ENCODE results near the gene RPS6KA5. TPM values are rescaled to one million over a fixed set of nuclear protein-coding genes. Genes with fewer than 3 reads are reported as not detected.
A peak's percentile ranks its signal among the peaks of the same experiment; 100 is the strongest.

Gene RPS6KA5
- total RNA-seq, 4 donors from 2014 or later: 8.2 to 13.6 (median 10.2) TPM

GRCh38 chr14:90903101-90903500 lies 157.3 kb downstream of the RPS6KA5 start:
- intact Hi-C loops (cut with DNase I; ENCODE audit: low total_unique reads): no loop called here
- WGBS, 2 donors: 6 to 12% methylated on average over 1 of the region's 1 CpG
- no peak for TF ChIP-seq POLR2A (IDR thresholded peaks at IDR 0.05)
- TF ChIP-seq CTCF (IDR thresholded peaks at IDR 0.05): peak in 1 of 3 donors; percentile 65
- DNase-seq (ENCODE audit: low spot score in 2 of 2): peak in 1 of 2 donors; percentile 47
- H3K4me3 ChIP-seq (ENCODE audit: low read depth, poor library complexity, severe bottlenecking): no peak overlapping the region

DNA sequence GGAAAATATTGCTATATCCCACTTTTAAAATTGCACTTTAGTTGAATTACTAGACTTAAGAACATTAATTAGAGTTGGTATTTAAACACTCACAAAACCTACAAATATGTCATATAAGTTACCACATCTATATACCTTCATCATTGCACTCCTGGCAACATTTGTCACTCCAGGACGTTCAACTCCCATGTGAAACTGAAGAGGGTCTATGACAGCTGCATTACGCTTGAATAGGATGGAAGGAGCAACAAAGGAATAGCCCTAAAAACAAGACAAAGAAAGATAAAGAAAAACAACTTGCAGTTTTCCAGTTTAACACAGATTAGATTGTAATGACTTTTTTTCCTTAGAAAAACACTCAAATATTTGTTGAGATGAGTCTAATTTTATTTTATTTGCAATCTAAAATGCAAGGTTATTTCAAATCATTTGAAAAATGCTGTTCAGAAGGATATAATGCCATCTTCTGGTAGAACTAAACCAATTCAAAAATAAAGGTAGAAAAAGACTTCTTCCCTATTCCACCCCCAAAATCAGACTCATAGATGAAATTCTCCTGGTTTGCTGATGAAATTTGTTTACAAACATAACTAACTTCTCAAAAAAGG lies 159.9 kb downstream of the RPS6KA5 start:
- WGBS, 2 donors: 79 to 84% methylated on average over 2 of the region's 2 CpGs
- intact Hi-C loops (cut with DNase I; ENCODE audit: low total_unique reads): no loop called here
- no peak overlapping the region for H3K4me3 ChIP-seq (ENCODE audit: low read depth, poor library complexity, severe bottlenecking)
- TF ChIP-seq CTCF (IDR thresholded peaks at IDR 0.05): no peak
- no peak for TF ChIP-seq POLR2A (IDR thresholded peaks at IDR 0.05)
- DNase-seq (ENCODE audit: low spot score in 2 of 2): no peak

- no peak overlapping the region for H3K4me3 ChIP-seq (ENCODE audit: low read depth, poor library complexity, severe bottlenecking)
- no peak for DNase-seq (ENCODE audit: low spot score in 2 of 2)
- TF ChIP-seq POLR2A (IDR thresholded peaks at IDR 0.05): no peak
- no peak for TF ChIP-seq CTCF (IDR thresholded peaks at IDR 0.05)
- intact Hi-C loops (cut with DNase I; ENCODE audit: low total_unique reads): loop anchor here (5.0 kb wide), 1 partner anchor 390 kb away; no protein-coding TSS in a partner anchor
- WGBS, 2 donors: 93 to 94% methylated on average over 6 of the region's 6 CpGs
Observed at GRCh38 chr14:90897022-90897421, 163.4 kb downstream of the RPS6KA5 start.

DNA sequence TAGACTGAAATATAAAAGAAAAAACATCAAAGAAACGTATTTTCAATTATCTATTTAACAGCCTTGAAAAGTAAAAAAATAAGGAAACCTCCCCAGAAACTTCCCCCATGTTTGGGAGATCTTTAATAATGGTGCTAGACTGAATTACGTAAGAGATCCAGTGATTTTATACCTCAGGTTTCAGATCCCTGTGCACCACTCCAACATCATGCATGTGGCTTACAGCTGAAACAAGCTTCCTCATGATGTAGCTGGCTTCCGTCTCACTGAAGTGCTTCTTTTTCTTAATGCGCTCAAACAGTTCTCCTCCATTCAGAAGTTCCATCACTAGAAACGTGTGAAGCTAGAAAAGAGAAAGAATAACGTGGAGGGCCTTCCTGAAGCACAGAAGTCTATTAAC lies 166.2 kb downstream of the RPS6KA5 start:
- no peak for DNase-seq (ENCODE audit: low spot score in 2 of 2)
- intact Hi-C loops (cut with DNase I; ENCODE audit: low total_unique reads): no loop called here
- no peak for TF ChIP-seq CTCF (IDR thresholded peaks at IDR 0.05)
- TF ChIP-seq POLR2A (IDR thresholded peaks at IDR 0.05): no peak
- WGBS, 2 donors: 84 to 88% methylated on average over 6 of the region's 6 CpGs
- no peak overlapping the region for H3K4me3 ChIP-seq (ENCODE audit: low read depth, poor library complexity, severe bottlenecking)

GRCh38 chr14:90893510-90893909 lies 166.9 kb downstream of the RPS6KA5 start:
- 93 to 98% methylated on average over 2 of the region's 2 CpGs for WGBS, 2 donors
- H3K4me3 ChIP-seq (ENCODE audit: low read depth, poor library complexity, severe bottlenecking): no peak overlapping the region
- intact Hi-C loops (cut with DNase I; ENCODE audit: low total_unique reads): no loop called here
- TF ChIP-seq CTCF (IDR thresholded peaks at IDR 0.05): no peak
- no peak for DNase-seq (ENCODE audit: low spot score in 2 of 2)

GRCh38 chr14:90892970-90893369 lies 167.5 kb downstream of the RPS6KA5 start:
- H3K4me3 ChIP-seq (ENCODE audit: low read depth, poor library complexity, severe bottlenecking): no peak overlapping the region
- intact Hi-C loops (cut with DNase I; ENCODE audit: low total_unique reads): no loop called here
- DNase-seq (ENCODE audit: low spot score in 2 of 2): no peak
- TF ChIP-seq CTCF (IDR thresholded peaks at IDR 0.05) (no peak), POLR2A (IDR thresholded peaks at IDR 0.05) (no peak)
